Neural cell (in vitro differentiated cells): ENCODE measurements around the gene ZC3H12C. TPM values are rescaled to one million over a fixed set of nuclear protein-coding genes. Genes with fewer than 3 reads are reported as not detected.

Experiments used
- H2AFZ ChIP-seq: fragments of 200-600, 300-800 bp; sonication (generic), shearing (Covaris generic); 2 replicates; pipeline ENCODE4 v1.6.0; 2014; ENCODE audit warnings: low read depth, mild to moderate bottlenecking, antibody characterized with exemption, low read length, moderate library complexity
- H3F3A ChIP-seq: fragments of 200-600 bp; shearing (Covaris generic); 2 replicates; pipeline ENCODE4 v1.6.1; 2016; ENCODE audit warnings: mild to moderate bottlenecking, moderate library complexity, mixed read lengths, antibody characterized with exemption, low read length; ENCODE audit not compliant: insufficient read depth, poor library complexity, severe bottlenecking
- H3K27ac ChIP-seq: fragments of 200-600, 300-800 bp; sonication (generic), shearing (Covaris generic); 2 replicates; pipeline ENCODE4 v1.5.1; 2014; ENCODE audit warnings: mild to moderate bottlenecking, low read length, moderate library complexity
- H3K27me3 ChIP-seq: fragments of 300-800, 200-600 bp; sonication (generic), shearing (Covaris generic); 2 replicates; pipeline ENCODE4 v1.6.0; 2014; ENCODE audit warnings: mild to moderate bottlenecking, low read depth, low read length, moderate library complexity; ENCODE audit not compliant: insufficient read depth
- H3K36me3 ChIP-seq: fragments of 300-800, 200-600 bp; sonication (generic), shearing (Covaris generic); 2 replicates; pipeline ENCODE4 v1.5.1; 2014; ENCODE audit warnings: mild to moderate bottlenecking, antibody characterized with exemption, low read length, moderate library complexity; ENCODE audit not compliant: insufficient read depth
- H3K4me2 ChIP-seq: fragments of 300-800, 200-600 bp; sonication (generic), shearing (Covaris generic); 2 replicates; pipeline ENCODE4 v1.6.0; 2014; ENCODE audit warnings: mild to moderate bottlenecking, low read length
- H3K4me3 ChIP-seq: fragments of 300-800, 200-600 bp; sonication (generic), shearing (Covaris generic); 2 replicates; pipeline ENCODE4 v1.5.1; 2014; ENCODE audit warnings: mild to moderate bottlenecking, low read length, moderate library complexity
- H3K79me2 ChIP-seq: fragments of 200-600 bp; shearing (Covaris generic); replicated peaks from 2 replicates; pipeline ENCODE4 v1.6.0; 2014; ENCODE audit warnings: mild to moderate bottlenecking, low read length, moderate library complexity; ENCODE audit not compliant: insufficient read depth
- H3K9ac ChIP-seq: fragments of 300-800, 200-600 bp; sonication (generic), shearing (Covaris generic); 2 replicates; pipeline ENCODE4 v1.6.1; 2016; ENCODE audit warnings: mild to moderate bottlenecking, low read length, mixed read lengths
- H3K9me2 ChIP-seq: fragments of 200-600 bp; shearing (Covaris generic); 2 replicates; pipeline ENCODE4 v1.6.1; 2016; ENCODE audit warnings: mild to moderate bottlenecking, low read length, mixed read lengths; ENCODE audit not compliant: insufficient read depth
- H3K9me3 ChIP-seq: fragments of 200-600, 300-800 bp; sonication (generic), shearing (Covaris generic); 2 replicates; pipeline ENCODE4 v1.6.1; 2016; ENCODE audit warnings: mild to moderate bottlenecking, mixed run types, low read length, moderate library complexity, mixed read lengths
- H4K20me1 ChIP-seq: fragments of 200-600 bp; shearing (Covaris generic); 2 replicates; pipeline ENCODE4 v1.6.1; 2016; ENCODE audit warnings: mild to moderate bottlenecking, mixed run types; ENCODE audit not compliant: insufficient read depth
- CTCF ChIP-seq: fragments of 450-650 bp; IDR thresholded peaks from 2 replicates; pipeline ENCODE4 v1.5.1; 2014; ENCODE audit warnings: antibody characterized with exemption, mild to moderate bottlenecking, moderate library complexity; ENCODE audit not compliant: poor library complexity, severe bottlenecking
- EP300 ChIP-seq: fragments of 450-650 bp; conservative IDR thresholded peaks from 2 replicates; pipeline ENCODE4 v1.6.1; 2014; ENCODE audit warnings: antibody characterized with exemption, mild to moderate bottlenecking, moderate library complexity; ENCODE audit not compliant: poor library complexity, severe bottlenecking
- EZH2 ChIP-seq: fragments of 200-600, 300-800 bp; shearing (Covaris generic), sonication (generic); IDR thresholded peaks from 2 replicates; pipeline ENCODE4 v1.6.1; 2014; ENCODE audit warnings: antibody characterized with exemption, low read length, borderline replicate concordance, mild to moderate bottlenecking; ENCODE audit not compliant: insufficient read depth, poor library complexity, severe bottlenecking
- MXI1 ChIP-seq: fragments of 450-650 bp; conservative IDR thresholded peaks from 2 replicates; pipeline ENCODE4 v1.6.1; 2014; ENCODE audit warnings: antibody characterized with exemption, mild to moderate bottlenecking; ENCODE audit not compliant: poor library complexity, severe bottlenecking
- POLR2AphosphoS5 ChIP-seq: IDR thresholded peaks from 2 replicates; pipeline ENCODE4 v1.6.1; 2012
- RAD21 ChIP-seq: fragments of 450-650 bp; conservative IDR thresholded peaks from 2 replicates; pipeline ENCODE4 v1.6.1; 2014; ENCODE audit warnings: antibody characterized with exemption, mild to moderate bottlenecking, moderate library complexity
- REST ChIP-seq: IDR thresholded peaks from 2 replicates; pipeline ENCODE4 v1.6.1; 2012; ENCODE audit warnings: borderline replicate concordance
- SMC3 ChIP-seq: fragments of 450-650 bp; conservative IDR thresholded peaks from 2 replicates; pipeline ENCODE4 v1.6.1; 2014; ENCODE audit warnings: antibody characterized with exemption, mild to moderate bottlenecking, moderate library complexity; ENCODE audit not compliant: poor library complexity
- TAF1 ChIP-seq: IDR thresholded peaks from 2 replicates; pipeline ENCODE4 v1.6.1; 2012; ENCODE audit warnings: low read depth
- polyA plus RNA-seq: library from polyadenylated mRNA; depleted of rRNA; stranded (reverse); fragments of >200 nt; gene quantifications from 2 replicates; pipeline ENCODE4 v1.2.3, GENCODE V29; 2014

ZC3H12C gene
- polyA plus RNA-seq, 1 donor from 2014 or later: 15.1 TPM

GRCh38 chr11:110113973-110114372, 20.8 kb downstream of the ZC3H12C start:
- H3K9ac ChIP-seq: no peak overlapping the region
- no peaks in the 10 kb centered on the region for H3F3A ChIP-seq
- no peak overlapping the region for H3K4me2 ChIP-seq
- H4K20me1 ChIP-seq: no peaks in the 10 kb centered on the region
- no peak overlapping the region for H3K4me3 ChIP-seq
- no peaks in the 10 kb centered on the region for H3K36me3 ChIP-seq
- no peaks in the 10 kb centered on the region for H3K9me2 ChIP-seq
- TF ChIP-seq EP300 (no peak), REST (no peak), CTCF (no peak), SMC3 (no peak), EZH2 (no peak), MXI1 (no peak)
- H3K9me3 ChIP-seq: no peaks in the 10 kb centered on the region
- no peak overlapping the region for H2AFZ ChIP-seq
- peaks cover 6% of the 10 kb centered on the region for H3K79me2 ChIP-seq
- no peak overlapping the region for H3K27ac ChIP-seq
- no peaks in the 10 kb centered on the region for H3K27me3 ChIP-seq

GRCh38 chr11:110119317-110119716, 26.1 kb downstream of the ZC3H12C start:
- Histone ChIP-seq H3K4me2 (no peak overlapping the region), H3K9me2 (no peaks in the 10 kb centered on the region), H3K79me2 (no peaks in the 10 kb centered on the region), H3K9ac (no peak overlapping the region), H3K36me3 (no peaks in the 10 kb centered on the region), H2AFZ (no peak overlapping the region), H4K20me1 (no peaks in the 10 kb centered on the region), H3K27me3 (no peaks in the 10 kb centered on the region), H3K4me3 (no peak overlapping the region), H3K27ac (no peak overlapping the region), H3F3A (no peaks in the 10 kb centered on the region), H3K9me3 (no peaks in the 10 kb centered on the region)
- no peak for TF ChIP-seq POLR2AphosphoS5
- TF ChIP-seq EP300: no peak
- no peak for TF ChIP-seq RAD21
- TF ChIP-seq CTCF: no peak
- TF ChIP-seq EZH2: no peak
- no peak for TF ChIP-seq SMC3
- TF ChIP-seq TAF1: no peak
- no peak for TF ChIP-seq MXI1
- no peak for TF ChIP-seq REST
